GM18511 (cell line): ENCODE measurements around the gene SPEM1.
"Not testable (repeated sequence)": the region's sequence is repeated elsewhere in the genome, so short reads cannot be mapped to it uniquely, and the experiment has no call there.

Experiments used
- ATAC-seq: cut with Tn5 transposase; IDR thresholded peaks from one replicate; pipeline ENCODE4 v1.9.1; 2021; ENCODE audit warnings: mild to moderate bottlenecking, moderate library complexity; ENCODE audit not compliant: unreplicated experiment

The SPEM1 gene

GRCh38 chr17:7467498-7467897, 47.4 kb downstream of the SPEM1 start:
- ATAC-seq, result no peak

- no peak for ATAC-seq
Observed at GRCh38 chr17:7468290-7468689, 48.2 kb downstream of the SPEM1 start.

- ATAC-seq, result no peak
Observed at GRCh38 chr17:7468804-7469389, 48.8 kb downstream of the SPEM1 start.

- ATAC-seq, result not testable (repeated sequence)
Observed at GRCh38 chr17:7469843-7470242, 49.7 kb downstream of the SPEM1 start.

- ATAC-seq, result not testable (repeated sequence)
Observed at GRCh38 chr17:7470457-7470973, 50.4 kb downstream of the SPEM1 start.
